A549 treated with Hydrocortisone at 1 μM for 4 hours (cell line): ENCODE results near the gene PRKAG2. TPM values are rescaled to one million over a fixed set of nuclear protein-coding genes. Genes with fewer than 3 reads are reported as not detected.

Experiments used
- total RNA-seq: library from RNA; stranded (reverse); fragments of 200-300 nt; extraction: Qiagen RNA extraction; gene quantifications from 5 replicates; pipeline ENCODE4 v1.2.3, GENCODE V29; 2022

Gene PRKAG2
- 42.5 to 46.0 TPM (median 45.4 TPM) in 5 replicates for total RNA-seq

GRCh38 chr7:151876899-151877777 lies at the start of gene PRKAG2:
Gene PRKAG2, minus strand, starts transcription at chr7:151877115. Its CDS starts 495 bp downstream, at chr7:151876620.

GRCh38 chr7:151519765-151520418 lies 357.0 kb downstream of the PRKAG2 start, which contains the start of gene RHEB:
Gene RHEB, minus strand, starts transcription at chr7:151519895. Its CDS starts 384 bp downstream, at chr7:151519511.

Other genes starting within 250 kb of the PRKAG2 start
- gene GALNTL5, start 79.3 kb upstream of the PRKAG2 start, total RNA-seq: not detected in 5 replicates
- gene GALNT11, start 148.6 kb upstream of the PRKAG2 start, total RNA-seq: 21.3 to 25.4 TPM (median 23.2 TPM) in 5 replicates